Breast epithelium (tissue), 4 donors: ENCODE measurements around the gene PRPSAP2. TPM values are rescaled to one million over a fixed set of nuclear protein-coding genes. Genes with fewer than 3 reads are reported as not detected.

Experiments used
- DNase-seq, 2 donors: peaks; one replicate each; pipeline ENCODE4 v3.0.0-alpha.2; 2019; ENCODE audit warnings: low spot score in 2 of 2
- H3K27ac ChIP-seq, 2 donors: fragments of 200-600 bp; sonication (generic) in 1 of 2; one replicate each; pipeline ENCODE4 v1.5.1; 2016 to 2019; ENCODE audit warnings: mild to moderate bottlenecking in 1 of 2
- H3K27me3 ChIP-seq, 2 donors: fragments of 200-600 bp; sonication (generic) in 1 of 2; one replicate each; pipeline versions ENCODE4 v1.5.1 to v1.6.0; 2017 to 2019; ENCODE audit warnings: control low read depth in 1 of 2, mild to moderate bottlenecking in 1 of 2
- H3K36me3 ChIP-seq: fragments of 200-600 bp; one replicate; pipeline ENCODE4 v1.5.1; 2019
- H3K4me1 ChIP-seq, 2 donors: fragments of 200-600 bp; sonication (generic); one replicate each; pipeline ENCODE4 v1.5.1; 2016 to 2019; ENCODE audit warnings: control low read depth in 1 of 2
- H3K4me3 ChIP-seq, 3 donors: fragments of 200-600 bp; sonication (generic); 1 replicate in 2 of 3; 2 replicates in 1 of 3; pipeline ENCODE4 v1.5.1; 2016 to 2019; ENCODE audit warnings: mild to moderate bottlenecking in 3 of 3, moderate library complexity in 2 of 3
- H3K9me3 ChIP-seq, 2 donors: fragments of 200-600 bp; sonication (generic) in 1 of 2; one replicate each; pipeline ENCODE4 v1.5.1; 2016 to 2019; ENCODE audit warnings: control low read depth in 1 of 2
- CTCF ChIP-seq, 3 donors: fragments of 450-650 bp; IDR thresholded peaks; one replicate each; pipeline ENCODE4 v1.5.1; 2016 to 2017; ENCODE audit warnings: antibody characterized with exemption in 3 of 3, mild to moderate bottlenecking in 3 of 3, moderate library complexity in 3 of 3
- POLR2A ChIP-seq: fragments of 450-650 bp; IDR thresholded peaks from one replicate; pipeline ENCODE4 v1.6.1; 2016; ENCODE audit warnings: antibody characterized with exemption, mild to moderate bottlenecking, moderate library complexity
- POLR2AphosphoS5 ChIP-seq, 3 donors: sonication (generic); formaldehyde crosslinking; IDR thresholded peaks; one replicate each; pipeline ENCODE4 v1.6.1; 2017; ENCODE audit warnings: antibody characterized with exemption in 3 of 3
- intact Hi-C: fragments of 100-400 bp; cut with DNase I; formaldehyde crosslinking; loops from one replicate; pipeline ENCODE4 v1.15.1; 2023; ENCODE audit warnings: low total_unique reads
- total RNA-seq, 3 donors: library from RNA; depleted of rRNA; stranded (reverse); fragments of >200 nt; gene quantifications; one replicate each; pipeline ENCODE4 v1.1.0, GENCODE V29; 2016

Gene PRPSAP2
- total RNA-seq, 3 donors from 2014 or later, result 16.0 to 41.3 (median 23.3) TPM

DNA sequence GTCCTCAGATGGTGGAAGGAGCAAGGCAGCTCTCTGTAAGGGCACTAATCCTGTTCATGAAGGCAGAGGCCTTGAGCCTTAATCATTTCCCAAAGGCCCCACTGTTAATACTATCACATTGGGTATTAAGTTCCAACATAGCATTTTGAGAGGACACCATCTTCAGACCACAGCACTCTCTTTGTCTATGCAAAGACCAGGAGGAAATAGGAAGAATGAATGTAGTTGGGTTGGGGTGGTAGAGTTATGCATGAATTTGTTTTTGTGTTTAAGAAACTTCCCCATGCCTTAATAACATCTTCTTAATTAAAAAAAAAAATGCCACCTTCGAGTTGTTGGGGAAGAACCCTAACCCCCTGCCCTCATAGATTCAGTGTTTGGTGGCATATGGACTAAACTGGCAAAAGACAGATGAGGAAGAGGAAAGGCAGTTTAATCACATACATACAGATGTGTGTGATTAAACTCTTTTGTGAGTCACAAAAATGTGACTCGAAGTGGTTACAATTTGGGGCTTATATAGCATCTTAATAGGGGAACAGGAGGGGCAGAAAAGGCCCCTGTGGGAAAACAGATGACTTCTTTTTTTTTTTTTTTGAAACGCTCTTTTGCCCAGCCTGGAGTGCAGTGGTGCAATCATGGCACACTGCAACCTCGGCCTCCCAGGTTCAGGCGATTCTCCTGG lies 59.0 kb downstream of the PRPSAP2 start:
- Histone ChIP-seq H3K27ac (no peak overlapping the region), H3K4me3 (no peak overlapping the region), H3K9me3 (no peaks in the 10 kb centered on the region), H3K36me3 (no peaks in the 10 kb centered on the region), H3K27me3 (no peaks in the 10 kb centered on the region), H3K4me1 (no peaks in the 10 kb centered on the region)
- no peak for TF ChIP-seq POLR2AphosphoS5 (IDR thresholded peaks at IDR 0.05)
- TF ChIP-seq CTCF (IDR thresholded peaks at IDR 0.05), result no peak
- no peak for TF ChIP-seq POLR2A
- DNase-seq, result no peak
- intact Hi-C loops, result no loop called here

DNA sequence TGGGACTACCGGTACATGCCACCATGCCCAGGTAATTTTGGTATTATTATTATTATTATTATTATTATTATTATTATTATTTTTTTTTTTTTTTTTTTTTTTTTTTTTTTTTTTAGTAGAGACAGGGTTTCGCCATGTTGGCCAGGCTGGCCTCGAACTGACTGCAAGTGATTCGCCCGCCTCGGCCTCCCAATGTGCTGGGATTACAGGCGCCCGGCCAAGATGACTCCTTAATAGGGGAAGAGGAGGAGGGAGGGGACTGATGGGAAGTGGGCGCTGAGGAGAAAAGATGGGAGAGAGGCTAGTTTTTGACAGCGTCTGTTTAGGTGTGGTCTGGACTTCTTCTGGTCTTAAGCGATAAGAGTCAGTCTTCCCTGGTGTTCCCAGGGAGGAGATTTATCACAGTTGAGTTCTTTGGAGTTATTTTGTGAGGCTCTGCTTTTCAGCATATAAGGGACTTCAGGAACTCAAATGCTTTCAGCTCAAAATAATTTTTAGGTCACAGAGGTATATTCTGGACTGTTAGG lies 59.6 kb downstream of the PRPSAP2 start:
- no peak overlapping the region for H3K27ac ChIP-seq
- H3K4me1 ChIP-seq, result no peaks in the 10 kb centered on the region
- H3K9me3 ChIP-seq, result no peaks in the 10 kb centered on the region
- intact Hi-C loops, result no loop called here
- no peak for DNase-seq
- no peaks in the 10 kb centered on the region for H3K27me3 ChIP-seq
- H3K36me3 ChIP-seq, result no peaks in the 10 kb centered on the region
- TF ChIP-seq POLR2AphosphoS5 (IDR thresholded peaks at IDR 0.05), result no peak
- TF ChIP-seq POLR2A, result no peak
- TF ChIP-seq CTCF (IDR thresholded peaks at IDR 0.05), result no peak
- no peak overlapping the region for H3K4me3 ChIP-seq

- no peak overlapping the region for H3K27ac ChIP-seq
- DNase-seq, result no peak
- no peak for TF ChIP-seq POLR2A
- TF ChIP-seq POLR2AphosphoS5 (IDR thresholded peaks at IDR 0.05), result no peak
- no peak for TF ChIP-seq CTCF (IDR thresholded peaks at IDR 0.05)
- H3K27me3 ChIP-seq, result no peaks in the 10 kb centered on the region
- no peaks in the 10 kb centered on the region for H3K4me1 ChIP-seq
- intact Hi-C loops, result no loop called here
- no peaks in the 10 kb centered on the region for H3K36me3 ChIP-seq
- H3K9me3 ChIP-seq, result no peaks in the 10 kb centered on the region
- no peak overlapping the region for H3K4me3 ChIP-seq
Observed at GRCh38 chr17:18919963-18920362, 62.0 kb downstream of the PRPSAP2 start.

DNA sequence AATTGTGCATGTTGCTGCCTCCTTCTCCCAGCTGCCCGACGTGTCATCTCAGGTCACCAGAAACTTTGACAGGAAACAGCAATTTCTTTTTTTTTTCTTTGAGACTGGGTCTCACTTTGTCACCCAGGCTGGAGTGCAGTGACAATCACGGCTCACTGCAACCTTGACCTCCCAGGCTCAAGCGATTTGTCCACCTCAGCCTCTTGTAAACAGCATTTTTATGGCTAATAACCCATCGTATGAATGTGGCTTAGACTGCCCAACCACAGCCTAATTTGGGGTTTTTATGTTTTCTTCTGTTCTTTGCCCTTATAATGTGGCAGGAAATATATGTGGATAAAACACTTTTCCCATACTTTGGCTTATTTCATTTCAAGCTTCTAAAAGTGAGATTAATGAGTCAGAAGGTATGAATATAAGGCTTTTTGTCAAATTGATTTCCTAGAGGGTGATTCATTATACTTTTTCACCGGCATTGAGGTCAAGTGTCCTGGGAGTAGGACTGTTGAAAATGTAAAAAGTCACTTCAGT lies 63.0 kb downstream of the PRPSAP2 start:
- no peak for TF ChIP-seq POLR2A
- no peak for TF ChIP-seq CTCF (IDR thresholded peaks at IDR 0.05)
- TF ChIP-seq POLR2AphosphoS5 (IDR thresholded peaks at IDR 0.05), result no peak
- Histone ChIP-seq H3K4me1 (no peaks in the 10 kb centered on the region), H3K27ac (no peak overlapping the region)

GRCh38 chr17:18921485-18921884 lies 63.6 kb downstream of the PRPSAP2 start:
- Histone ChIP-seq H3K27ac (no peak overlapping the region), H3K4me1 (no peaks in the 10 kb centered on the region), H3K27me3 (no peaks in the 10 kb centered on the region), H3K4me3 (no peak overlapping the region), H3K9me3 (no peaks in the 10 kb centered on the region), H3K36me3 (no peaks in the 10 kb centered on the region)
- TF ChIP-seq CTCF (IDR thresholded peaks at IDR 0.05) (no peak), POLR2AphosphoS5 (IDR thresholded peaks at IDR 0.05) (no peak), POLR2A (no peak)
- DNase-seq, result no peak
- intact Hi-C loops, result no loop called here

More for the DNA sequence above, 63.0 kb downstream of the PRPSAP2 start:
- Histone ChIP-seq H3K4me3 (no peak overlapping the region), H3K36me3 (no peaks in the 10 kb centered on the region), H3K9me3 (no peaks in the 10 kb centered on the region), H3K27me3 (no peaks in the 10 kb centered on the region)
- intact Hi-C loops, result no loop called here
- no peak for DNase-seq
